Stimulated activated CD8-positive, alpha-beta memory T cell treated with anti-CD3 and anti-CD28 coated beads, Interleukin-4, amount 100 ng/mL, for 1 hour (primary cell): ENCODE data around the gene SYT1.

Source experiments
- DNase-seq, 2 donors: peaks; one replicate each; pipeline ENCODE4 v3.0.0-alpha.2; 2020; ENCODE audit warnings: low read depth in 2 of 2, low spot score in 1 of 2

SYT1 gene

GRCh38 chr12:79127271-79127751 is 262.7 kb downstream of the SYT1 start:
- DNase-seq, result no peak

DNA sequence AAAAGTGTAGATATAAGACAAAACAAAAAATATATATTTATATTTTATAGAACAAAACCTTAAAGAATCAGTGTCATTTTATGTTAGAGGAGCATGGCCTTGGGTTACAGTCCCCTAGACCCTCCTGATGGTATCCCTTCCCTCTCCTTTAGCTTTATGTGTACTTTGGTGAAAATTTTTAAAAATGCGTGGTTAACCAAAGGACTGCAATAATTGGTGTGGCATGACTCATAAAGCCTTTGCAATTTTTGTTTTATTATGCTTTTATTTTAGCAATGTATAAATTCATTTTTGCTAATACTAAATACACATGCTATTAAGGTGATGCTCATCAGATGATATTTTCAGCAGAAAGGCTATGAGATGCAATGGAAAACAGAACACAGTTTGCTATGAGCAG is 264.4 kb downstream of the SYT1 start:
- no peak for DNase-seq

DNA sequence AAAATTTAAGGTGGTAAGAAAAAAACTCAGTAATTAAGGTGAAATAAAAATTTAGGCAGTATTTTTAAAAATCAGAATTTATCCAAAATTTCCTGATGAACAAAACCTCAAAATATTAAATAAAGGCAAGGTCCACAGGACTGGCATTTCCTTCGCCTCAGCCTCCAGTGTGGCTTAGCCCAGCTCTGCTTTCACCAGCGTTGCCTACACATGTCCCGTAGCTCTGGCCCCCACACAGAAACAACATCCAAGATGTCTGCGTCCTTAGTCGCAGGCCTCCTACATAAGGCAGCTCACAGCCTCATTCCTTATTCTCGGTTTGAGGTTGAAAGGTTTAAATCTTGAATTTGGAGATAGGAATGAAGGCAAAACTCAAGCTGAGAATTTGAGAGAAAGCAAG is 274.3 kb downstream of the SYT1 start:
- DNase-seq, result no peak

DNA sequence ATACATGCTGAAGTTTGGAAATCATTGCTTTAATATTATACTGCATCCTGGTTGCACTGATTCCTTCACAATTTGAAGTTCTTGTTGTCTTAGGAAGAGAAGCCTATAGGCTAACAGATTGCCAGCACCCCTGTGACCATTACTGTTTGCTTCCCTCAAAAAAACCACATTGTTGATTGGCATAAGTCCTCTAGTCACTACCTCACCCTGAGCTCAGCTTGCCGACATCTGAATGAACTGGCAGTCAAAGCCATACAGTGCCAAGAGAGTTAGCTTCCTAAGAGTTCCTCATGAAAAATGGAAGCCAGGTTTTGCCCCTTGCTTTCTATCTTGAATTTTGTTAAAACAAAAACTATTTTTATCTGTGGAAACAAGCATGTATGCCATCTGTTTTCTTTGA is 276.1 kb downstream of the SYT1 start:
- DNase-seq, result no peak

GRCh38 chr12:79141776-79142175 is 277.2 kb downstream of the SYT1 start:
- DNase-seq, result no peak

DNA sequence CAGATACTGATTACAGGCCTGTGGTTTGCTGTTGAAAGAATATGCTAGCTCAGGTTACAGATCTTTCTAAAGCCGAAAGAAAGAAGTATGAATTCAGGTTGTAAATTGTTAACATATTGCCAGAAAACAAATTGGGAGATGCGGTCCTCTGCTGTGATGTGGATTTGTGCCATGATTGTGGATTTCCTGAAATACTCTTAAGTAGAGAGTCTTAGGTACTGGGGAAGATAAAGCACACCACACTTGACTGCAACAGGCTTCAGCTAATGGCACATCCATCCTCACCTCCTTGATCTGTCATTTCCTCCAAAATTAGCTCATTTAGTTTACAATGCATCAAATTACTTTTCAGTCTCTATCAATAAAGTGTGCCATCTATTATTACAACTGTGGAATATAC is 279.2 kb downstream of the SYT1 start:
- no peak for DNase-seq

DNA sequence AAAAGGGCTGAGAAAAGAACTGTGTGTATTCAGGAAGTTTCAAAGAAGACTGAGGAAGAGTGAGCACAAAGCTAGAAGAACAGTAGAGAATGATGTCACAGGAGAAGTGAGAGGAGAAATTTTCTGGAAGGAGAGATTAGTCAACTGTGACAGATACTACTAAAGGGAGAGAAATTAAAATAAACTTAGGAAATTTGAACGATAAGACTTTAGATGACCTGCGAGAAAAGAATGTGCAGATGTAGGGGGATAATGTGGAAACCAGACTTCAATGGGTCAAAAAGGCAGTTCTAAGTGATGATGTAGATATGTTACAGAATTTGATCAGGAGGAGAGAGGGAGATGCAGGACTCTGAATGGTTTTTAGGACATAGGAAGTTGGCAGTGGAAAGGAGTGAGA is 287.4 kb downstream of the SYT1 start:
- DNase-seq, result no peak

DNA sequence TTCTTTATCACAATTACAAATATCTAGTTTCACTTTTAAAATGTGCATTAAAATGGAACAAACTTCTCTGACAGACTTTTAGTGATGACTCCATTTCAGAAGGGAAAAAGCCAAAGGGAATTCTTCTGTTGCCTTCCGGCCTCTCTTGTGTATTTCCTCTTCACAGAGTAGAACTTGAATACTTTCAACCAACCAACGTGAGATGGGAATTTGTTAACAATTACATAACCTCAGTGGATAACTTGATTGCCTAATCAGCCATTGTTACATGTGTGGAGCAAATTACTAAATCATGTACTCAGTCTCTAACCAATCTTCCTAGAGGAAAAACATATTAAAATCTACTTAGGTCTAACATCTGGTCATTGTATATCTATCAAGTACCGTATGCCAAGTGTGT is 291.1 kb downstream of the SYT1 start:
- DNase-seq, result no peak

- DNase-seq, result no peak
Measured at GRCh38 chr12:79156846-79157463, 292.4 kb downstream of the SYT1 start.

DNA sequence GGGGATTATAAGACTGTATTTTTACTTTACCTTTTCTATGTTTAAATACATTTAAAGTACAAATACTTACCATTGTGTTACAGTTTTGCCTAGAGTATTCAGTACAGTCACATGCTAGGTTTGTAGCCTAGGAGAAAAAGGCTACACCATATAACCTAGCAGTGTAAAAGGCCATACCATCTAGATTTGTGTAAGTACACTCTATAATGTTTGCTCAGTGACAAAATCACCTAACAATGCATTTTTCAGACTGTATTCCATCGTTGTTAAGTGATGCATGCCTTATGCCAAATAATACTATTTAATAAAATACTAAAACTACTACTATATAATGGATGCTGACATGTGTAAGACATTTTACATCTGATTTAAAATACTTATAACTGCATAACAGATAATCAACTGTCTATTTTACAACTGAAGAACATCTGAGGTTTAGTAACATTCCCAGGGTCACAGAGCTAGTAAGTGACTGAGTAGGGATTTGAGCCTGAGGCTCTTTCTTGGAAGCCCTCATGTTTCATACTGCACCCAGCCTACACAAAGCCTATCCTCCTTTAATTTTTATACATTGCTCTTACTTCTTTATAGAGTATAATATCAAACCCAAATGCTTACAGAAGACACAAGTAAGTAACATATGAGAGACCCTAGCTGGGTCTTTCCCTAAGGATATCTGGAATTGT is 296.8 kb downstream of the SYT1 start:
- no peak for DNase-seq

DNA sequence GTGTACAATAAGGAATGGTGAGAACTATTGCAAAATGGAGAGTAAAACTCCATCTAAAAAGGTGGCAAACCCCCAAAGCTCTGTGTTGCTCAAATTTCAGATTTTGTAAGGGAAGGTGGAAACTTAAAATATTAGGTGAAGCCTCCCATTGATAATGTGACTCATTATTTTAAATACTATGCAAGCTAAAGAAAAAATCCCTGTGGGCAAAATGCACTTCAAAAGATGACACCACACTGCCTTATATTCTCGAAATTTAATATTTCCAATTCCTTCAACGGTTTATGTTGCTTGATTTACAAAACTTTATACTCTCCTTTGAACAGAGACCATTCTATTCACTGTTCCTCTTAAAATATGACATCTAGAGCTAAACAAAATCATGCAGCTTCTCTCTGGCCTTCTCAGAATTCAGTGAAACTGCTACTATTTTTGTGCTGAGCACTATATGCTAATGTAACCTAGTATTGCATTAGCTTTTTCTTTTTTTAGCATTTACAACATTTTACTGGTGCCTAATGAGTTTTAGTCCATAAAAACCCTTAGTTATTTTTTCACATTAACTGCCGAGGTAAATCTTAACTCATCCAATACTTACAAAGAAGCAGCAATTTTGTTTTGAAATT is 297.7 kb downstream of the SYT1 start:
- no peak for DNase-seq

DNA sequence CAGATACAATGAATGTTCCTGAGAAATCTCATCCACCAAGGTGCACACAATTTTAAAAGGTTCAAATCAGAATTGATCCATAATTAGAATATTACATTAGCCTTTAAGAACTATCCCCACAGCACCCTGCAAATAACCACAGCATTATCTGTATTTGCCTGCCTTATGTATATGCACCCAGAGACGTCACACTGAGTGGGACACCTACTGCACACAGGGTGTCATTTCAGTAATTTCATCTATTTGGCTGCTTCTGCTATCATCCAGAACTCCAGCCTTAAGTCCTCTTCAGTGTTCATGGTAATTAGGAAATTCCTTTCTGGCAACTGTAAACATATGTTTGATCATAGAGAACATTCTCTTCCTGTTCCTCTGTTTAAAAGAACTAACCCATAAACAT is 298.4 kb downstream of the SYT1 start:
- no peak for DNase-seq

- DNase-seq, result no peak
Measured at GRCh38 chr12:79164890-79165289, 300.3 kb downstream of the SYT1 start.

DNA sequence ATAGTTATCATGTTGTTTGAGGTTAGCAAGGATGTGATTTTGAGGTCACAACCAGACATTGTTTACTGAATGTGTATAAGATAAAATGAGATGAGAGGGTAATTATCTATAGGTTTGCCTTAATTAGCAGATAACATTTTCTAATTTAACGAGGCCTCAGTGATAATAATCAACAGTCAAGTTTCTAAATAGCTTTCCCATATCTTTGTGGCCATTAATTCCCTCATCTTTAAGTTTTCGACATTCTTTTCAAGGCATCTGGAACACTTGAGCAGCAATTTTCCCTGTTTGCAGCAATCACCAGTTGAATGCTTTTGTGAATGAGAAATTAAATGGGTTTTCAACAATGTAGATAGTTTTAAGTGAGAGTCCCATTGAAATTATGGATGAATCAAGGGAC is 304.1 kb downstream of the SYT1 start:
- no peak for DNase-seq

DNA sequence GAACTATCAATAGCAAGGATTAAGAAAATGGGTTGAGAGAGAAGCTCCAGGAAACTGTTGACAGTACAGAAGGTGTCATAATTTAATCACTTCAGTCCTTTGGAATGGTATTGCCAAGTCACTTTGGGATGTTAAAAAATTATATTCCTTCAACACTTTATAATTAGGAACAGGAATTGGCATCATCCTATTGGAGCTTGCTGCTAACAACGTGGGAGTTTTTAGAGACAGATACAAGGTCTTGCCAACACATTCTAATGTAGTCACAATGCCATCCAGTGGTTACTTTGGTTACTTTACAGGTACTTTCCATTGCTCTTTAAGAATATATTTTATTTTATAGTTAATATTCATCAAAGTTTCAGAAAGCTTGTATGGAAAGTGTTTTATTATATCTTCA is 310.1 kb downstream of the SYT1 start:
- no peak for DNase-seq

DNA sequence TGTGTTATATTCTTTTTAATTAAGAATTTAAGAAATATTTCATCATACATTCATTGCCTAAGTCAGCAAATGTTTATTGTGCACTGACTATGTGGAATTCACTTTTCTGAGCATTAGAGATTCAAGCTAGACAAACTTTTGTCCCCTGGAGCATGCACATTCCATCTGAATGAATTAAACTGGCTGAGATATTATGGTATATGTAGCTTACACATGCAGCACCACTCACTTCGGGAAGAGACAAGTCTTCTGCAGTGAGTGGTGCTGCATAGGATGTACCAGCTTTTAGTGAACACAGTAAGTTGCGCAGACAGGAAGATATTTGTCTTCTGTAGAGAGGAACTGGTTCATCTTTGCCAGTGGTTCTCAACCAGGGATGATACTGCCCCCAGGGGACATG is 318.4 kb downstream of the SYT1 start:
- DNase-seq, result no peak

DNA sequence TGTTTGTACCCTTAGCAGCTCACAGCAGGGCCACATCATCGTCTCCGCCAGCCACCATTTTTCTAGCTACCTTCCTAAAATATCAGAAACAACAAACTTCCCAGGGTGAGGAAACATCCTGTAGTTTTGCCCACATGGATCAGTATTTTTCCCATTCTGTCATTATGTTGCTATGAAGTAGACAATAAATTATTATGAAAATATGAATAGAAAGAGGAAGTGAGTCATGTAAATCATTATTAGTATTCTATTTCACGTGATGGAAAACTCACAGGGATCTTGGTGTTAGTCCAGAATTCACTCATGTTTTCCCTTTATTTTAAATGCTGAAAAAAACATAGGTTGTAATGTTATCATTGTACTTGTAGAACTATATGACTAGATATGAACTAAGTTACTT is 319.4 kb downstream of the SYT1 start:
- no peak for DNase-seq

- no peak for DNase-seq
Measured at GRCh38 chr12:79186506-79186905, 321.9 kb downstream of the SYT1 start.

DNA sequence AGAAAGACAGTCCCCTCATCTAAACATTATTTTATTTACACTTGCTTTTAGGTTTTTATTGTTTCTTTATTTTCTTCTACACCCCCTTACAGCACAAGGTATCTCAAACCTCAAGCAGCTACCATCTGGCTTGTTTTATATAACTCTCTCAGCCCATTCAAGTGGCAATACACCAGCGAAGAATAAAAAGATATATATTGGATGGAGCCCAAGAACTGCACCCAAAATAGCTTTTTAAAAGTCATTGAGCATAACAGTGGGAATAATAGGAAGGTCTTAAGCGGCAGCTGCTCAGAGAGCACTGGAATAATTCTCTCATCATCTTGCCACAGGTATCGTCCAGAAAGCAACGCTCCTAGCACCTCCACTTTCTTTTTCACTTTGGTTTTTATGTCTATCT is 322.5 kb downstream of the SYT1 start:
- DNase-seq, result no peak

- DNase-seq, result no peak
Measured at GRCh38 chr12:79191391-79191790, 326.8 kb downstream of the SYT1 start.

- no peak for DNase-seq
Measured at GRCh38 chr12:79194595-79194994, 330.0 kb downstream of the SYT1 start.

DNA sequence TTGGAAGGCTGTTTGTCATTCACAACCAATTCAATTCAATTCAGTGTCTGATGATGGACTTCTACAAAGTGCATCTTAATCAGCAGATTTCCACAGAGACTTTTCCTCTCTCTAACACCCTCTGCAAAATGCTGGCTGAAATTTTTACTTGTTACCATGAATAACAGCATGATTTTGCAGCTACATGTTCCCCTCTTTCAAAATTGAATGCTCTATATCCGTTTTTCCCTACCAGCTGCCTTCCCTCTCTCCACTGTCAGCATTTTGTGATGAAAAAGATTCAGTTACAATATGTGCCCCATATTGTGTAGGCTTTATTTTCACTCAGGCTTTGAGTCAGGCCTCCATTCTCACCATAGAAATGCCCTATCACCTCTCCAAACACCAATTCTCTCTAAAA is 334.6 kb downstream of the SYT1 start:
- DNase-seq, result no peak

DNA sequence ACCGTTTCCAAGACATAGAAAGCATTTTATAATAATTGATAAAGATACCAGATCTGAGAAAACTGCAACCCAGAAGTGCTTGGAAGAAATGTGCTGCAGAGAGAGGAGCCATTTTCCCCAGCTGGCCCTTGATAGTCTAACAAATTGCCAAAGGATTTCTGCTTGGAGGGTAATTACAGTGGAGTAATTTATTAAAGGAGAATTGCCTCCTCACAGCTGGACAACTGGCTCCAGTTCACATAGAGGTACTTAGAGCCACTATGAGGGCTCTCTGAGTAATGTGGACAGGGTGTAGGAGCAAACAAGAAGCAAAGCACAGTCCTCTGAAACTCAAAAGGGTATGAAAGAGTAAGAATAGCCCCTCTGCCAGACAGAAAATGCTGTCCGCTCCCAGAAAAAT is 335.6 kb downstream of the SYT1 start:
- DNase-seq, result no peak
